ENCODE data around the gene FCHO1.

Gene FCHO1

DNA sequence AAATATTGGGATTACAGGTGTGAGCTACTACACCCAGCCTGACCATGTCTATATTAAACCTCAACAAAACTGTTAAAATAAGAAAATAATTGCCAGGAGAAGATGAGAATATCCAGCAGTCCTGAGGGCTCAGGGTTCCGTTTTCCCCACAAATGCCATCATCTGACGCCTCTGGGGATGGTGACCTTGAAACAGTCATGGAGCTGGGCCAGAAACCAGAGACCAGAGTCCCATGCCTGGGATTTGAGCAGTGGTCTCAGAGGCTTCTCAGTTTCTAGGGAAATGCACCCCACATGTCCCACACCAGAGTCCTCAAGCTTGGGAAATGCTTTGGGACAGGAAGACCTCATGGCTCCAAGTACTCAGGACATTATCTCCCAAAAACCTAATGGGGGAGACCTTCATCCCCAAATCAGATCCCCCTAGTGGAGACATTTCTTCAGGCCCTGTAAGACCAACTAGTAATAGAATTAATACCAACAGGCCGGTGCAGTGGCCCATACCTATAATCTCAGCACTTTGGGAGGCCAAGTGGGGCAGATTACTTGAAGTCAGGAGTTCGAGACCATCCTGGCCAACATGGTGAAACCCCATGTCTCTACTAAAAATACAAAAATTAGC lies 34.9 kb upstream of the FCHO1 start:
- no peak overlapping the region for H2AFZ ChIP-seq
- no peaks in the 10 kb centered on the region for H3K9me3 ChIP-seq (ENCODE audit: control insufficient read depth, low read length)
- no peak overlapping the region for H3K9ac ChIP-seq
- peaks cover 15% of the 10 kb centered on the region for H3K79me2 ChIP-seq
- TF ChIP-seq, protein P1, sequence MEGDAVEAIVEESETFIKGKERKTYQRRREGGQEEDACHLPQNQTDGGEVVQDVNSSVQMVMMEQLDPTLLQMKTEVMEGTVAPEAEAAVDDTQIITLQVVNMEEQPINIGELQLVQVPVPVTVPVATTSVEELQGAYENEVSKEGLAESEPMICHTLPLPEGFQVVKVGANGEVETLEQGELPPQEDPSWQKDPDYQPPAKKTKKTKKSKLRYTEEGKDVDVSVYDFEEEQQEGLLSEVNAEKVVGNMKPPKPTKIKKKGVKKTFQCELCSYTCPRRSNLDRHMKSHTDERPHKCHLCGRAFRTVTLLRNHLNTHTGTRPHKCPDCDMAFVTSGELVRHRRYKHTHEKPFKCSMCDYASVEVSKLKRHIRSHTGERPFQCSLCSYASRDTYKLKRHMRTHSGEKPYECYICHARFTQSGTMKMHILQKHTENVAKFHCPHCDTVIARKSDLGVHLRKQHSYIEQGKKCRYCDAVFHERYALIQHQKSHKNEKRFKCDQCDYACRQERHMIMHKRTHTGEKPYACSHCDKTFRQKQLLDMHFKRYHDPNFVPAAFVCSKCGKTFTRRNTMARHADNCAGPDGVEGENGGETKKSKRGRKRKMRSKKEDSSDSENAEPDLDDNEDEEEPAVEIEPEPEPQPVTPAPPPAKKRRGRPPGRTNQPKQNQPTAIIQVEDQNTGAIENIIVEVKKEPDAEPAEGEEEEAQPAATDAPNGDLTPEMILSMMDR (IDR thresholded peaks at IDR 0.05): no peak
- no peaks in the 10 kb centered on the region for H3K36me3 ChIP-seq (ENCODE audit: control insufficient read depth, insufficient read depth, low read length)
- H3K27ac ChIP-seq: no peak overlapping the region
- H3K4me1 ChIP-seq: peaks cover 13% of the 10 kb centered on the region
- no peak overlapping the region for H3K4me3 ChIP-seq (ENCODE audit: low read depth, low read length)
- H3K4me2 ChIP-seq (ENCODE audit: low read length): no peak overlapping the region
- no peaks in the 10 kb centered on the region for H3K27me3 ChIP-seq (ENCODE audit: control insufficient read depth, insufficient read depth, low read length)

DNA sequence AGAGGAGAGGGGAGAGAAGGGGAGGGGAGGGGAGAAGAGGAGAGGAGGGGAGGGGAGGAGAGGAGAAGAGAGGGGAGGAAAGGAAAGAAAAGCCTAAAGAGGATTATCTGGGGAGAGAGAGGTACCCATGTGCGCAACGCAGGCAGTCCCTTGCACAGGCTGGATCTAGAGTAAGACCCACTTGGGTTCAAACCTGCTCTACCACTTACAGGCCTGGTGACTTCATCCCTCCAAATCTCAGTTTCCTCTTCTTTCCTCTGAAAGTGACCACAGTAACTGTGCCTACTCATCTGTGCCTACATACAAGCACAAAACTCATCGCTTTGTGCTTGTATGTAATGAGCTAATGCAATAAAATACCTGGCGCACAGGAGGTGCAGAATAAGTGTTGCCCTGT lies 32.7 kb upstream of the FCHO1 start:
- Histone ChIP-seq H3K79me2 (peaks cover 15% of the 10 kb centered on the region), H3K4me3 (ENCODE audit: low read depth, low read length) (no peak overlapping the region), H3K36me3 (ENCODE audit: control insufficient read depth, insufficient read depth, low read length) (no peaks in the 10 kb centered on the region), H2AFZ (no peak overlapping the region), H3K27ac (no peak overlapping the region), H3K27me3 (ENCODE audit: control insufficient read depth, insufficient read depth, low read length) (no peaks in the 10 kb centered on the region), H3K4me2 (ENCODE audit: low read length) (no peak overlapping the region), H3K4me1 (peaks cover 13% of the 10 kb centered on the region), H3K9ac (no peak overlapping the region), H3K9me3 (ENCODE audit: control insufficient read depth, low read length) (no peaks in the 10 kb centered on the region)
- TF ChIP-seq, protein P1 (IDR thresholded peaks at IDR 0.05): no peak

DNA sequence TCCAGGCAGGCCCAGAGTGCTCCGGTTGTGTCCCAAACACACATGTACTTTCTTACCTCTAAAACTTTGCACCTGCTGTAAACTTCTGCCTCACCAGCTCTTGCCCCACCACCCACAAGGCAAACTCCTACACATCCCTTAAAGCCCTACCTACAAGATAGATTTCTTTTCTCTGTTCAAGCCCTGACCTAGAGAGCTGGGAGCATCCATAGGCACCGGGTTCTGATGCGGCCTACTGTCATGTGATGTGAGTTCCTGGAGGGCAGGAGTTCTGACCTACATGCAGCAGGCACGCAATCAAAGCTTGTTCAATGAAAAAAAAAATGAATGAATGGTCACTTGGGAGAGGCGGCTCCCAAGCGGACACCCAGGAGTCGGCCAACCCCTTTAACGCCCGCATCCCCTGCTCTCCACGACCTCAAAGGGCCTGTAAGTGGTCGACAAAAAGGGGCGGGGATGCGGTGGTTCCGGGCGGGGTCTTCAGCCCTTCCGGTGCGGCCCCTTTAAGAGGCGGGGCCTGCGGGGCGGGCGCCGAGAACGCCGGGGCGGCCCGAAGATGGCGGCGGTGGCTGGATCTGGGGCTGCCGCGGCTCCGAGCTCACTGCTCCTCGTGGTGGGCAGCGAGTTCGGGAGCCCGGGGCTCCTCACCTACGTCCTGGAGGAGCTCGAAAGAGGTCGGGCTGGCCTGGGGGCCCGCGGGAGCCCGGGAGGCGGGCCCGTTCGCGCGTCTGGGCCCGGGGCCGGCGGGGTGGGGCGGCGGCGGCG lies 32.1 kb upstream of the FCHO1 start, which contains the start of gene MAP1S:
Gene MAP1S (plus strand): TSS at position 534 of the 765 bp plus-strand sequence. CDS start 23 bp downstream, at position 557.
- H3K9ac ChIP-seq: peak within 1 kb of the TSS; percentile 67
- no peaks in the 10 kb centered on the region for H3K9me3 ChIP-seq (ENCODE audit: control insufficient read depth, low read length)
- peak within 1 kb of the TSS; percentile 82 for H2AFZ ChIP-seq
- H3K4me1 ChIP-seq: peaks cover 13% of the 10 kb centered on the region
- peak within 1 kb of the TSS; percentile 69 for H3K4me2 ChIP-seq (ENCODE audit: low read length)
- TF ChIP-seq, protein P1 (IDR thresholded peaks at IDR 0.05): no peak
- peak within 1 kb of the TSS; percentile 67 for H3K4me3 ChIP-seq (ENCODE audit: low read depth, low read length)
- no peaks in the 10 kb centered on the region for H3K36me3 ChIP-seq (ENCODE audit: control insufficient read depth, insufficient read depth, low read length)
- no peaks in the 10 kb centered on the region for H3K27me3 ChIP-seq (ENCODE audit: control insufficient read depth, insufficient read depth, low read length)
- H3K79me2 ChIP-seq: peaks cover 15% of the 10 kb centered on the region
- peak within 1 kb of the TSS; percentile 7 for H3K27ac ChIP-seq

GRCh38 chr19:17719730-17720400 lies 31.4 kb upstream of the FCHO1 start:
- H2AFZ ChIP-seq: peak overlapping the region; percentile 53
- H3K4me3 ChIP-seq (ENCODE audit: low read depth, low read length): peak overlapping the region; percentile 67
- peak overlapping the region; percentile 7 for H3K27ac ChIP-seq
- H3K79me2 ChIP-seq: peaks cover 18% of the 10 kb centered on the region
- TF ChIP-seq, protein P1 (IDR thresholded peaks at IDR 0.05): no peak
- no peaks in the 10 kb centered on the region for H3K9me3 ChIP-seq (ENCODE audit: control insufficient read depth, low read length)
- peaks cover 13% of the 10 kb centered on the region for H3K4me1 ChIP-seq
- H3K9ac ChIP-seq: peak overlapping the region; percentile 67
- peak overlapping the region; percentile 57 for H3K4me2 ChIP-seq (ENCODE audit: low read length)
- no peaks in the 10 kb centered on the region for H3K36me3 ChIP-seq (ENCODE audit: control insufficient read depth, insufficient read depth, low read length)
- H3K27me3 ChIP-seq (ENCODE audit: control insufficient read depth, insufficient read depth, low read length): no peaks in the 10 kb centered on the region

Data from parathyroid adenoma (tissue), 2 donors.